NOMO-1 (cell line): ENCODE data around the gene TMEM63C.

ENCODE experiments used
- DNase-seq, 2 experiments: peaks; one replicate each; lab custom pipeline; 2025; ENCODE audit not compliant: unreplicated experiment in 2 of 2; lab: John Stamatoyannopoulos, UW

The TMEM63C gene

GRCh38 chr14:77219591-77219990, 38.0 kb downstream of the TMEM63C start:
- DNase-seq: no peak

- no peak for DNase-seq
These were observed 38.8 kb downstream of the TMEM63C start for GRCh38 chr14:77220246-77221017.

GRCh38 chr14:77221241-77221871, 39.8 kb downstream of the TMEM63C start:
- DNase-seq: no peak

GRCh38 chr14:77222546-77223225, 41.1 kb downstream of the TMEM63C start:
- no peak for DNase-seq

GRCh38 chr14:77224212-77224611, 42.6 kb downstream of the TMEM63C start:
- DNase-seq: no peak

GRCh38 chr14:77225254-77225653, 43.7 kb downstream of the TMEM63C start:
- DNase-seq: no peak

GRCh38 chr14:77225892-77226557, 44.4 kb downstream of the TMEM63C start:
- DNase-seq: no peak

- no peak for DNase-seq
These were observed 46.5 kb downstream of the TMEM63C start for GRCh38 chr14:77228056-77228455.

GRCh38 chr14:77230914-77231313, 49.3 kb downstream of the TMEM63C start:
- no peak for DNase-seq

- no peak for DNase-seq
These were observed 50.1 kb downstream of the TMEM63C start for GRCh38 chr14:77231721-77232120.

- no peak for DNase-seq
These were observed 55.2 kb downstream of the TMEM63C start for GRCh38 chr14:77236814-77237213.

- no peak for DNase-seq
These were observed 56.8 kb downstream of the TMEM63C start for GRCh38 chr14:77238356-77238755.

- DNase-seq: no peak
These were observed 57.4 kb downstream of the TMEM63C start for GRCh38 chr14:77238996-77239395.

GRCh38 chr14:77239412-77239811, 57.8 kb downstream of the TMEM63C start:
- DNase-seq: no peak

- DNase-seq: no peak
These were observed 58.8 kb downstream of the TMEM63C start for GRCh38 chr14:77240336-77240915.

- no peak for DNase-seq
These were observed 60.4 kb downstream of the TMEM63C start for GRCh38 chr14:77241955-77242354.

- no peak for DNase-seq
These were observed 61.2 kb downstream of the TMEM63C start for GRCh38 chr14:77242752-77243151.

GRCh38 chr14:77243853-77244252, 62.3 kb downstream of the TMEM63C start:
- no peak for DNase-seq

- DNase-seq: no peak
These were observed 64.2 kb downstream of the TMEM63C start for GRCh38 chr14:77245820-77246219.

GRCh38 chr14:77246784-77247183, 65.2 kb downstream of the TMEM63C start:
- no peak for DNase-seq

- DNase-seq: no peak
These were observed 67.1 kb downstream of the TMEM63C start for GRCh38 chr14:77248666-77249065.
